22Rv1 (cell line): Measurements from ENCODE around the gene C5AR2.

Experiments used
- CTCF ChIP-seq: fragments of 450-650 bp; IDR thresholded peaks from 2 replicates; pipeline ENCODE4 v1.5.1; 2017; ENCODE audit warnings: mild to moderate bottlenecking
- ZFX ChIP-seq: fragments of 450-650 bp; IDR thresholded peaks from 2 replicates; pipeline ENCODE4 v1.6.1; 2017; ENCODE audit warnings: antibody characterized with exemption, borderline replicate concordance

GRCh38 chr19:47322058-47322457 is 9.9 kb upstream of the C5AR2 start:
- TF ChIP-seq CTCF (no peak), ZFX (no peak)
